SK-N-DZ (cell line): ENCODE results near the gene VPS39.

Experiments used
- DNase-seq: peaks from one replicate; pipeline ENCODE4 v3.0.0-alpha.2; 2015; ENCODE audit warnings: low spot score
- small RNA-seq, 2 experiments: library from RNA; depleted of rRNA; stranded (forward); fragments of <200 nt; gene quantifications; one replicate each; pipeline ENCODE3, GENCODE V24; 2014

VPS39 gene

DNA sequence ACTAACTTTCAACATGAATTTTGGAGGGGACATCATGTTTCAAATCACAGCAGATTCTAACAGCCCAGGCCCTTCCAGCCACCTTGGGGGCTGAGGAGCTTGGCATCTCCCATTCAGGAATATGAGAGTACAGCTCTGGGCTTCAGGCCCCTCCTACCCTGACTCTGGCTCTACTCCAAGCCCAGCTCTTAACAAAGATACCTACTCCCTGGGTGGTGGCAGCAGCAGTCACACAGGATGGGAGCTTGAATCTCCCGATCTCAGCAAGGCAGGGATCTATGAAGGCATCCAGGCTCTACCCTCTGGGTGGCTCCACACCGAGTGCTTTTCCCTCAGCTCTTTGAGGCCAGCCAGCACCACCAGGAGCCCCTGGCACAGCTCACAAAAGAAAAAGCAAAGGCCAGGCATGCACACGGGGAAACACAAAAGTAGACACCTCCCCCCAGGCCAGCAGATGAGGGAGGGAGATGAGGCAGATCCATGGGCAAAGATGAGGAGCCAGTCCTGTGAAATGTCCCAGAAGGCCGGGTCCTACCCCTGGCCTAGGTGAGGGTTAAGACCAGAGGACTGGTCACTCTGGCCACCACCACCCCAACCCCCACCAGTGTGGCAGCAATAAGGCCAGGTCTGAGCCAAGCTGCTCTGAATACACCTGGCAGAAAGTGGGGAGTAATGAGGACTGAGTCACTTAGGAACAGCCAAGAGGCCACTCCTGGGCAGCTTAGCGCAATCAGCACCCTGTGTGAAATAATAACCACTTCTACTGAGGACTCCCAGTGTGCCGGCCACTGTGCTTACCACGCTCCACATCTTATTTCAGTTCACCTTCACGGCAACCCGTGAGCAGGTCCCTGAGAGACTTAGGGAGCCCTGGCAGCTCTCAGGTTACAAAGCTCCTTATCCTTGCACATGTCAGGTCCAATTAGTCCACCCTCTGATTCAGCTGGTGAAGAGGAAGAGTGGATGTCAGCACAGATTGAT lies 76.0 kb downstream of the VPS39 start:
- DNase-seq: no peak

DNA sequence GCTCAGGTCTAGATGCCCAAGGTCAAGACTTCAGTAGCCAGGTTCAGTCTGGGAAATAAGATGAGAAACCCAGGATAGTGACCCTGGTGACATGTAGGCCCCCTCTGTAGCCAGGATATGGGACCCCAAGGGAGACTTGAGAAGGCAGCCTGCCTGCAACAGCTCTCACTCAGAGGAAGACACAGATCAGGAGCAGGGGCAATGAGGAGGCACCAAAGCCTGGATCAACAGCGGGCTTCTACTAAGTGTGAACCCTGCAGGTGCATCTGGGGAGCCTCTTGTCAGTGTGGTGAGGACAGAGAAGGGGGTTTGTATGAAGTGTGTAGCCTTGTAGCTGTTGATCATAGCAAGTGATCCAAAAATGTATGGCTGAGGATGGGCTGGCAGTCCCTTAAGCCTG lies 77.1 kb downstream of the VPS39 start:
- no peak for DNase-seq

DNA sequence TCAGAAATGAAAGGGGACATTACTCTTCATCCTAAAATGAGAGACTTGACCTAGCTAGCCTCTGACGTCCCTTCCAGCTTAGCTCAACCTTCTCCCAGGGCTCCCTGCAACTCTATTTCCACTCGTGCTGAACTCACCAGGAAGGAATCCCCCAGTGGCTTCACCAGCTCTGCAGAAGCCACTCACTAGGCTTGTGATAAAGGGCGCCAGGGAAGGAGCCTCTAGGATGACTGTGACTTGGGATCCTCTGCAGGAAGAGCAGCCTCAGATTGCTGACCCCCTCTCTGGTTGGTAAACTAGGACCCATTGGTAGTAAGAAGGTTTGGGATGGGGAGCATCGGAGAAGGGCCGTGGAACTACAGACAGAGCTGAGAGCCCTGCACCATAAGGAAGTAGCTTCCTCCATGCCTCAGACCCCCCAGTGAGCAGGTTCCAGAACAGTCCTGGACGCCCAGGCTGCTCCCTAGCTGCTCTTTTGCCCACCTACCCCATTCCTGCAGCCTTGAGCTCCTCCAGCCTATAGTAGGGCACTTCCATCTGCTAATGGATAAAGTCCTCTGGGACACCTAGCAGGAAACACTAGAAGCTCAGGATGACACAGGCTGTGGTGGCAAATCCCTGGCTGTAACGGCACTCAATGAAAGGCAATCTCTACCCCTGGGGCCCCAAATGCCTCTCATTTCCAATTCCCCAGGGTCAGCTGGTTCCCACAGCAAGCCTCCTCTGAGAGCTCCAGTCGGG lies 77.7 kb downstream of the VPS39 start:
- no peak for DNase-seq

DNA sequence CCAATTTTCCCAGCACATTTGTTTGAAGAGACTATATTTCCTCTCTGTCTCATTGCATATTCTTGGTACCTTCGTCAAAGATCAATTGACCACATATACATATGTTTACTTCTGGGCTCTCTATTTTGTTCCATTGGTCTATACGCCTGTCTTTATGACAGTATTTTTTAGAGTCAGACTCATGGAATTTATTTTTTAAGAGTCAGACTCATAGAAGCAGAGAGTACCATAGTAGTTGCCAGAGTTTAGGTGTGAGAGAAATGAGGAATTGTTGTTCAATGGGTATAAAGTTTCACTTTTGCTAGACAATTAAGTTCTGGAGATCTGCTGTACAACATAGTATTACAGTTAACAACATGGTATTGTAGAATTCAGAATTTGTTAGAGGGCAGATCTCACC lies 78.7 kb downstream of the VPS39 start:
- no peak for DNase-seq

DNA sequence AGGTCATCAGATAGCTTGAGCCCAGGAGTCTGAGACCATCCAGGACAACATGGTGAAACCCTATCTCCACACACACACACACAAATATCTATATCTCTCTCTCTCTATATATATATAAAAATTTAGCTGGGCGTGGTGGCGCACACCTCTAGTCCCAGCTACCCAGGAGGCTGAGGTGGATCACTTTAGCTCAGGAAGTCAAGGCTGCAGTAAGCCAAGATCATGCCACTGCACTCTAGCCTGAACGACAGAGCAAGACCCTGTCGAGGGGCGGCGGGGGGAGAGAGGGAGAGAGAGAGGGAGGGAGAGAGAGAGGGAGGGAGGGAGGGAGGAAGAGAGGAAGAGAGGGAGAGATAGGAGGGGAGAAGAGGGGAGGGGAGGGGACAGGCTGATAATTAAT lies 79.6 kb downstream of the VPS39 start:
- no peak for DNase-seq

DNA sequence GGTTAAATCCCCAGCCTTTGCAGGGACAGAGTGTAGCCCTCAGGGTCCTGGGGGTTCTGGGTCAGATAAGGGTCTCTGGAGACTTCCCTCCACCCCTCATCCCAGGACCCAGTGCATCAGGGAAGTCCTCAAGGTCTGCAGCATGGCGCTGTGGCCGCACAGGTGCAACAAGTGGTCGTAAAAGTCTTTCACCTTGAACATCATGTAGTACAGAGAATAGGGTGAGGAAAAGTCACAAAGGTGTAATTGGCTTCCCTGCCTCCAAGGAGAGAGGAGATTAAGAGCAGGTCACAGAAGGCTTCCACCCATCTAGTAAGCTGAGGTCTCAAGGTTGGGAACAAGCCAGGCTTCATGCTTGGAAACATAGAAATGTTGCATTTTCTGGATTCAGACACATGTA lies 84.6 kb downstream of the VPS39 start:
- no peak for DNase-seq

DNA sequence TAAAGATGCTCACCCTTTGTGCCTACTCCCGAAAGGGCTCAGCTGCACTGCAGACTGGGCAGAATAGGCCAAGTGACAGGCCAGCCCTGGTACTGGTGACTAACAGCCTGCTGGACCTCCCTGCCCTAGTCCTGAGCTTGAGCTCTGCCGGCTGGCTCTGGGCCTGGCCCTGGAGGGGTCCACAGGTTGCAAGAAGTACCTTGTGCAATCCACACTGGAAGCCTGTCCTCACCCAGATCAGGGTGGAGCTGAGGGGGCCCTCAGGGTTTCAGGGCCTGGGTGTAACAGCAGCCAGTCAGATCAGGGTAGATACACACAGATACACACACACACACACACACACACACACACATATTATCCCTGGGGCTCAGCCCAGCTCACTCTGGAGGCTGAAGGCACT lies 86.4 kb downstream of the VPS39 start:
- DNase-seq: no peak

DNA sequence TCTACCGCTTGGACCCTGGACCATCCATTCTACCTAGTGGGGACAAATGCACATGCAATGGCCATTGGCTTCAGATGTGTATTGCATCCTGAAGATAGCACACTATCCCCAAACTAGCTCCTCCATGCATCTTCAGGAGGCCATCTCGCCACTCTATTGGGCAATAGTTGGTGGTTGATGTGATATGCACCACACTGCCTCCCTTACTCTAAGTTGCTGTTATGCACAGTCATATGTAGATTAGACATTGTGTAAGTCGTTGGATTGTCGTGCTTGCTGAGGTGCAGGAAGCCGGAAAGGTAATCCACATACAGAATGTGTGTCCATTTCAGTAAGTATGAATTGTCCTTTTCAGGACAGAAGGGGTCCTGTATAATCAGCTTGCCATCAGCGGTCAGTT lies 87.1 kb downstream of the VPS39 start:
- DNase-seq: no peak

DNA sequence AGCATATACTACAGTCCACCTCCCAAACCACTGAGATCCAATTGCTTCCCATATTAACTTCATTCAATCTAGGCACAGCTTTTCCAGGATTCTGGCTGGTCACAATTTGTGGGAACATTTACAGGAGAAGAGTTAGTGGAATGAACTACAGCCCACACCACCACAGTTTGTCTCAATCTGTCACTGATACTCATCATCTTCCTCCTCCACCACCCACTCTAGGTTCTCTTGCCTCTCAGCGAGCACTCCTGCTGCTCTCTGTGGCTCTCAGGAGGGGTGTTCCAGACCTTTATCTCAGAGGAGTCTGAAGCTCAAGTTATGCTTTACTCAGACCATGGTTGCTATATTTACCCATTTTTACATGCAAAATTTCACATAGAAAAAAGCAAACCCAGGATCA lies 87.8 kb downstream of the VPS39 start:
- DNase-seq: no peak

DNA sequence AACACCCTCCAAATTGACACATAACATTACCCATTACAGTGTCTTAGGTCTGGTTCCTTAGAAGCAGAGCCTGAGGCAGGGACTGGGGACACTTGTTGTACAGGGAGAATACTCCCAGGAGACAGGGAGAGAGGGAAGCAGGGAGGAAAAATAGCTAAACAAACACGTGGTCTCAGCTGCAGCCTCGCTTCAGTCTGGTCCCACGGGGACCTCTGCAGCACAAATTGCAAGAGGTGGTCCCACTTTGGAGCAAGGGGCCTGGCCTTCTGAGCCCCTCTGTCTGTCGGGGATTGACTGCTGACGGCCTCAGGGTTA lies 88.7 kb downstream of the VPS39 start:
- DNase-seq: peak; percentile 29

DNA sequence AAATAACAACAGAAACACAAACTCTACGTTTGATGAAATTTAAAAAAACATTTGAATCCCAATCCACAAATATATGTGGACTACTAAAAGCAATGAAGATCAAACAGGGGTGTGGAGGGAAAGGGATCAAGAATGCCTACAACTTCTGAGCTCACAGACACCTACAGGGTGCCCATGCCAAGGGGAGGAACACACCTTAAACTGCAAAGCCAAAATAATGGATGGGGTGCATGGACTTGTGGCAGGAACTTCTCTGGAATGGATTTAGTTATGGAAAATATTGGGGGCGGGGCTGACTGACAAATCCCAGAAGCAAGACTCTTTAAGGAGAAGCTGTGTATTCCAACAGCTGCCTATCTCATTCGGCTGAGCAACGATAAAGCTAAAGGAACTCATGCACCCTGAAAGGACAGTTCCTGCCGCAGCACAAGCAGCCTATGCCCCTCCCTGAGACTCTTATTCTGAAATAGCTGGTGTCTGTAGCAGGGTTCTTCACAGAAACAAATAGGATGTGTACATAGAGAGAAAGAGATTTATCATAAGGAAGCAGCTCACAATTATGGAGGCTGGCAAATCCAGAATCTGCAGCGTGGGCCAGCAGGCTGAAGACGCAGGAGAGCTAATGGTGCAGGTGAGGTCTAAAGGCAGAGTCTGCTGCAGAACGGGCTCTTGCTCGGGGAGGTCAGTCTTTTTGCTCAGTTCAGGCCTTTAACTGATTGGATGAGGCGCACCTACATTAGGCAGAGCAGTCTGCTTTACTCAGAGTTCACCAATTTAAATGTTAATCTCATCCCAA lies 89.3 kb downstream of the VPS39 start:
- DNase-seq: no peak

DNA sequence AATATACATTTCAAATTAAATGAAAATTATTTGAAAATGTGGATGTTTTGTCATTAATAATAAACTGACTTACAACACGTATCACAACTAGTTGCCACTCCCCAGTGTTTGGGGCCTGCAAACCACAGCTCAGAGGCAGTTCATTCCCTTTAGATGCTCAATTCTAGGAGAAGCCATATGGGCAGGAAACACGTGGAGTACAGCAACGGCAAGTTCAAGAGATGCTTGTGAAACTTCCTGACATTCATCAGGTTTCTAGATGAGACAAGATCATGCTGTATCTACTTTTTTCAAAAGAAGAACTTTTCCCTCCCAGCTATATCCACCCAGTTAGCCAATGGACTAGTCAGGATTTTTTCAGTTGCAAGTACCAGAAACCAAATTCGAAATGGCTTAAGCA lies 96.2 kb downstream of the VPS39 start:
- DNase-seq: no peak

DNA sequence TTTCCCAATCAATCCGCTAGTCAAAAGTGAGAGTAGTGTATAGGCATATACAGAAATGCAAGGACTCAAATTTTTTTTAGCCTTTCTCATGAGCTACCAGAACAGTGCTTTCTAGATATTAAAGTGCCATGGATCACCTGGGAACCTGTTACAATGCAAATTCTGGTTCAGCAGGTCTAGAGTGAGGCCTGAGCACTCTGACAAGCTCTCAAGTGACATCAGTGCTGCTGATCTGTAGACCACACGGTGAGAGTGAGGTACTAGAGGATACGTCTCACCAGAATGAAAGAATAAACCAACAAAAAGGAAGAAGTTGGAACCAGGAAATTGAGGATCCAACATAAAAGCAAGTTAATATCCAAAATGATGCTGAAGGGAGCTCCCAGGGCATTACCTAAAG lies 97.7 kb downstream of the VPS39 start:
- no peak for DNase-seq

DNA sequence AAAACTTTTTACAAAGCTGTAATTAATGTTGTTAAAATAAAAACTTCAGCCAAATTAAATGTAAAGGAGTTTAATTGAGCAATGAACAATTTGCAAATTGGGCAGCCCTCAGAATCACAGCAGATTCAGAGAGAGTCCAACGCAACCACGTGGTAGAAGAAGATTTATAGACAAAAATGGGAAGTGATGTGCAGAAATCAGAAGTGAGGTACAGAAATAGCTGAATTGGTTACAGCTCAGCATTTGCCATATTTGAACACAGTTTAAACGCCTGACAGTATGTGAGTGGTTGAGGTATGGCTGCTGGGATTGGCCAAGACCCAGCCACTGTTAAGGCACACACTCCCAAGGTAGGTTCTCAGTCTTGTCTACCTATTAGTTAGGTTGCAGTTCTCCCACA lies 99.3 kb downstream of the VPS39 start:
- no peak for DNase-seq

Small RNA genes lying within 50 kb of the gene (small RNA-seq; reads per million reads assigned to genes)
- 0 to 0.18 reads per million in 2 experiments for gene MIR627
